ENCODE results near the gene PNLIPRP3. TPM values are rescaled to one million over a fixed set of nuclear protein-coding genes. Genes with fewer than 3 reads are reported as not detected.

Gene PNLIPRP3
- total and polyA plus RNA-seq, 2 donors (not counting 1 experiment from before 2014, with no cell fraction given), result not detected

- Histone ChIP-seq H3K36me3 (replicated peaks in 1 of 2; ENCODE audit: control extremely low read depth in 1 of 2, control insufficient read depth in 1 of 2, extremely low read depth in 1 of 2, insufficient read depth in 2 of 2, low read length in 1 of 2) (no peaks in the 10 kb centered on the region), H3K27me3 (replicated peaks in 1 of 4; ENCODE audit: control extremely low read depth in 1 of 4, control insufficient read depth in 3 of 4, insufficient read depth in 4 of 4, low read length in 3 of 4) (peaks cover 0 to 2% (median 0%) of the 10 kb centered on the region in 4 experiments), H4K20me1 (ENCODE audit: control insufficient read depth, insufficient read depth, low read length, poor library complexity, severe bottlenecking) (no peaks in the 10 kb centered on the region), H3K4me3 (ENCODE audit: control extremely low read depth in 1 of 5, extremely low read depth in 1 of 5, insufficient read depth in 1 of 5, low read depth in 2 of 5, low read length in 4 of 5) (no peak overlapping the region), H2AFZ (ENCODE audit: insufficient read depth, low read depth, low read length, poor library complexity, severe bottlenecking) (no peak overlapping the region), H3K4me2 (replicated peaks; ENCODE audit: low read depth, low read length, poor library complexity, severe bottlenecking) (no peak overlapping the region), H3K9me3 (ENCODE audit: control extremely low read depth in 1 of 3, control insufficient read depth in 2 of 3, insufficient read depth in 1 of 3, low read length in 2 of 3) (peaks cover 0 to 5% (median 0%) of the 10 kb centered on the region in 3 donors), H3K27ac (ENCODE audit: low read length in 2 of 2) (no peak overlapping the region), H3K9ac (ENCODE audit: low read length) (no peak overlapping the region), H3K4me1 (ENCODE audit: control insufficient read depth in 2 of 2, insufficient read depth in 2 of 2, low read length in 2 of 2) (no peaks in the 10 kb centered on the region), H3K79me2 (ENCODE audit: control insufficient read depth, insufficient read depth, low read length) (no peaks in the 10 kb centered on the region)
- Mint-ChIP-seq H3K4me1 (no peaks in the 10 kb centered on the region), H3K27ac (no peak overlapping the region), H3K4me3 (no peak overlapping the region), H3K27me3 (peaks cover 3% of the 10 kb centered on the region), H3K9me3 (ENCODE audit: insufficient read depth) (peaks cover 2% of the 10 kb centered on the region)
- 100% methylated on average over 3 of the region's 5 CpGs for WGBS (ENCODE audit: insufficient coverage)
- ChIA-PET POLR2A (no interaction called here), CTCF (no interaction called here)
- no peak for ATAC-seq (ENCODE audit: low read depth)
- no peak for DNase-seq
- intact Hi-C loops (cut with micrococcal nuclease), result no loop called here
- TF ChIP-seq CTCF (IDR thresholded peaks at IDR 0.05) (no peak), EZH2 (IDR thresholded peaks at IDR 0.05; ENCODE audit: borderline replicate concordance, insufficient read depth, low read depth, low read length, poor library complexity, severe bottlenecking) (no peak)
Measured at GRCh38 chr10:116398224-116398623, 29.4 kb upstream of the PNLIPRP3 start.

- no peak overlapping the region for H3K4me3 ChIP-seq (ENCODE audit: control extremely low read depth in 1 of 5, extremely low read depth in 1 of 5, insufficient read depth in 1 of 5, low read depth in 2 of 5, low read length in 4 of 5)
- no peak overlapping the region for H3K4me2 ChIP-seq (replicated peaks; ENCODE audit: low read depth, low read length, poor library complexity, severe bottlenecking)
- peaks cover 3% of the 10 kb centered on the region for H3K27me3 Mint-ChIP-seq
- DNase-seq (no peak), ATAC-seq (ENCODE audit: low read depth) (no peak)
- TF ChIP-seq CTCF (IDR thresholded peaks at IDR 0.05) (no peak), EZH2 (IDR thresholded peaks at IDR 0.05; ENCODE audit: borderline replicate concordance, insufficient read depth, low read depth, low read length, poor library complexity, severe bottlenecking) (no peak)
- H4K20me1 ChIP-seq (ENCODE audit: control insufficient read depth, insufficient read depth, low read length, poor library complexity, severe bottlenecking), result no peaks in the 10 kb centered on the region
- POLR2A ChIA-PET, result no interaction called here
- no peak overlapping the region for H3K4me3 Mint-ChIP-seq
- H3K4me1 Mint-ChIP-seq, result no peaks in the 10 kb centered on the region
- no peak overlapping the region for H3K27ac ChIP-seq (ENCODE audit: low read length in 2 of 2)
- WGBS (ENCODE audit: insufficient coverage), result no CpG with 5 or more reads among the region's 3 CpGs
- no peaks in the 10 kb centered on the region for H3K4me1 ChIP-seq (ENCODE audit: control insufficient read depth in 2 of 2, insufficient read depth in 2 of 2, low read length in 2 of 2)
- H3K27ac Mint-ChIP-seq, result no peak overlapping the region
- H3K9me3 ChIP-seq (ENCODE audit: control extremely low read depth in 1 of 3, control insufficient read depth in 2 of 3, insufficient read depth in 1 of 3, low read length in 2 of 3), result peaks cover 0 to 3% (median 0%) of the 10 kb centered on the region in 3 donors
- CTCF ChIA-PET, result no interaction called here
- peaks cover 0 to 2% (median 0%) of the 10 kb centered on the region in 4 experiments for H3K27me3 ChIP-seq (replicated peaks in 1 of 4; ENCODE audit: control extremely low read depth in 1 of 4, control insufficient read depth in 3 of 4, insufficient read depth in 4 of 4, low read length in 3 of 4)
- intact Hi-C loops (cut with micrococcal nuclease), result no loop called here
- H3K9ac ChIP-seq (ENCODE audit: low read length), result no peak overlapping the region
- H2AFZ ChIP-seq (ENCODE audit: insufficient read depth, low read depth, low read length, poor library complexity, severe bottlenecking), result no peak overlapping the region
- H3K79me2 ChIP-seq (ENCODE audit: control insufficient read depth, insufficient read depth, low read length), result no peaks in the 10 kb centered on the region
- no peaks in the 10 kb centered on the region for H3K9me3 Mint-ChIP-seq (ENCODE audit: insufficient read depth)
- no peaks in the 10 kb centered on the region for H3K36me3 ChIP-seq (replicated peaks in 1 of 2; ENCODE audit: control extremely low read depth in 1 of 2, control insufficient read depth in 1 of 2, extremely low read depth in 1 of 2, insufficient read depth in 2 of 2, low read length in 1 of 2)
Measured at GRCh38 chr10:116402858-116403257, 24.8 kb upstream of the PNLIPRP3 start.
